GM23338 (cell line): Measurements from ENCODE around the gene KAT6B. TPM values are rescaled to one million over a fixed set of nuclear protein-coding genes. Genes with fewer than 3 reads are reported as not detected.

Experiments
- ATAC-seq: fragments of 200-7000 bp; cut with Tn5 transposase; 3 replicates; pipeline ENCODE4 v1.9.1; 2020
- DNase-seq: peaks from one replicate; pipeline ENCODE4 v3.0.0-alpha.2; 2015; ENCODE audit warnings: low spot score
- H2AFZ ChIP-seq: fragments of 200-600 bp; sonication (generic); 2 replicates; pipeline ENCODE4 v1.8.0; 2016; ENCODE audit warnings: antibody characterized with exemption, mild to moderate bottlenecking, moderate library complexity
- H3F3A ChIP-seq: fragments of 200-600 bp; sonication (generic); replicated peaks from 2 replicates; pipeline ENCODE4 v1.8.0; 2017; ENCODE audit warnings: antibody characterized with exemption, mixed run types, low read depth
- H3K27ac ChIP-seq: fragments of 200-600 bp; sonication (generic); 2 replicates; pipeline ENCODE4 v1.6.1; 2016; ENCODE audit warnings: low read depth
- H3K27me3 ChIP-seq: fragments of 200-600 bp; sonication (generic); 2 replicates; pipeline ENCODE4 v1.8.0; 2016; ENCODE audit warnings: mild to moderate bottlenecking, mixed run types, moderate library complexity; ENCODE audit not compliant: insufficient read depth
- H3K36me3 ChIP-seq: fragments of 200-600 bp; sonication (generic); 2 replicates; pipeline ENCODE4 v1.8.0; 2016; ENCODE audit warnings: mild to moderate bottlenecking; ENCODE audit not compliant: insufficient read depth
- H3K4me1 ChIP-seq: fragments of 200-600 bp; sonication (generic); 2 replicates; pipeline ENCODE4 v1.8.0; 2016; ENCODE audit warnings: mild to moderate bottlenecking, moderate library complexity; ENCODE audit not compliant: insufficient read depth
- H3K4me2 ChIP-seq: fragments of 200-600 bp; sonication (generic); 2 replicates; pipeline ENCODE4 v1.7.1; 2017; ENCODE audit warnings: mixed run types
- H3K4me3 ChIP-seq: fragments of 200-600 bp; sonication (generic); 2 replicates; pipeline ENCODE4 v1.6.1; 2016; ENCODE audit warnings: mixed run types
- H3K79me2 ChIP-seq: fragments of 200-600 bp; sonication (generic); replicated peaks from 2 replicates; pipeline ENCODE4 v1.8.0; 2017; ENCODE audit warnings: mild to moderate bottlenecking; ENCODE audit not compliant: insufficient read depth
- H3K9me2 ChIP-seq: fragments of 200-600 bp; sonication (generic); 2 replicates; pipeline ENCODE4 v1.8.0; 2017; ENCODE audit not compliant: insufficient read depth
- H4K20me1 ChIP-seq: fragments of 200-600 bp; sonication (generic); replicated peaks from 2 replicates; pipeline ENCODE4 v1.8.0; 2017; ENCODE audit warnings: mild to moderate bottlenecking; ENCODE audit not compliant: insufficient read depth
- H3K27ac Mint-ChIP-seq: 2 replicates; pipeline ENCODE4 v1.8.0; 2020; ENCODE audit warnings: inconsistent platforms, mild to moderate bottlenecking, moderate library complexity, mixed read lengths
- H3K27me3 Mint-ChIP-seq: 3 replicates; pipeline ENCODE4 v1.8.0; 2022; ENCODE audit warnings: low read depth, mild to moderate bottlenecking, moderate library complexity, mixed read lengths, inconsistent platforms; ENCODE audit not compliant: insufficient read depth, poor library complexity
- H3K36me3 Mint-ChIP-seq: 3 replicates; pipeline ENCODE4 v1.8.0; 2021; ENCODE audit warnings: low read depth, mild to moderate bottlenecking, inconsistent platforms, moderate library complexity, mixed read lengths
- H3K4me1 Mint-ChIP-seq: 3 replicates; pipeline ENCODE4 v1.8.0; 2020; ENCODE audit warnings: mild to moderate bottlenecking, inconsistent platforms, mixed read lengths
- H3K4me3 Mint-ChIP-seq: 3 replicates; pipeline ENCODE4 v1.8.0; 2021; ENCODE audit warnings: moderate library complexity, mild to moderate bottlenecking, inconsistent platforms, mixed read lengths
- H3K9me3 Mint-ChIP-seq: 3 replicates; pipeline ENCODE4 v1.8.0; 2020; ENCODE audit warnings: moderate library complexity, mild to moderate bottlenecking, inconsistent platforms, mixed read lengths
- CREB1 ChIP-seq: fragments of 250-450 bp; sonication (Bioruptor Pico); IDR thresholded peaks from 2 replicates; pipeline ENCODE4 v1.5.0; 2020; ENCODE audit warnings: low read depth, mild to moderate bottlenecking, moderate library complexity
- ETS1 ChIP-seq: IDR thresholded peaks from 2 replicates; pipeline ENCODE4 v1.6.1; 2016; ENCODE audit warnings: antibody characterized with exemption
- EZH2 ChIP-seq: fragments of 200-600 bp; sonication (generic); IDR thresholded peaks from one replicate; pipeline ENCODE4 v1.8.0; 2017; ENCODE audit warnings: antibody characterized with exemption, mild to moderate bottlenecking, low read depth; ENCODE audit not compliant: unreplicated experiment
- EZH2phosphoT487 ChIP-seq: fragments of 200-600 bp; sonication (generic); IDR thresholded peaks from one replicate; pipeline ENCODE4 v1.8.1; 2018; ENCODE audit warnings: antibody characterized with exemption; ENCODE audit not compliant: unreplicated experiment
- JUNB ChIP-seq: IDR thresholded peaks from one replicate; pipeline ENCODE4 v1.6.1; 2016; ENCODE audit warnings: antibody characterized with exemption; ENCODE audit not compliant: unreplicated experiment
- NANOG ChIP-seq: IDR thresholded peaks from 2 replicates; pipeline ENCODE4 v1.6.1; 2016; ENCODE audit warnings: antibody characterized with exemption, borderline replicate concordance
- POLR2AphosphoS5 ChIP-seq: IDR thresholded peaks from 2 replicates; pipeline ENCODE4 v1.6.1; 2016; ENCODE audit warnings: antibody characterized with exemption, low read depth
- STAT1 ChIP-seq: IDR thresholded peaks from one replicate; pipeline ENCODE4 v1.6.1; 2016; ENCODE audit warnings: antibody characterized with exemption; ENCODE audit not compliant: unreplicated experiment
- ZNF114 ChIP-seq: fragments of 250-450 bp; sonication (Bioruptor Pico); IDR thresholded peaks from 2 replicates; pipeline ENCODE4 v1.5.0; 2020; ENCODE audit warnings: mild to moderate bottlenecking, moderate library complexity
- ZNF331 ChIP-seq: fragments of 250-450 bp; sonication (Bioruptor Pico); IDR thresholded peaks from 2 replicates; pipeline ENCODE4 v1.5.0; 2020; ENCODE audit warnings: low read depth, mild to moderate bottlenecking, moderate library complexity
- polyA plus RNA-seq: library from polyadenylated mRNA; unstranded; fragments of >200 nt; fragmentation: Nextera tagmentation; extraction: Ambion mirVana; gene quantifications from 2 replicates; pipeline ENCODE4 v1.2.1, GENCODE V29; 2016
- total RNA-seq: library from RNA; depleted of rRNA; stranded (reverse); fragments of >200 nt; shearing (Covaris generic); gene quantifications from 2 replicates; pipeline ENCODE4 v1.2.3, GENCODE V29; 2014
- TF ChIP-seq, protein P1 (sequence below): IDR thresholded peaks from one replicate; pipeline ENCODE4 v1.6.1; 2018; ENCODE audit warnings: antibody characterized with exemption; ENCODE audit not compliant: unreplicated experiment
- TF ChIP-seq, protein P2 (sequence below), 2 experiments: fragments of 200-600 bp in 1 of 2; sonication (generic) in 1 of 2; conservative IDR thresholded peaks; 2 replicates each; pipeline versions ENCODE4 v1.5.1 to v1.6.1; 2016 to 2017; ENCODE audit warnings: antibody characterized with exemption in 2 of 2, low read depth in 2 of 2, mild to moderate bottlenecking in 2 of 2, moderate library complexity in 1 of 2
- TF ChIP-seq, protein P3 (sequence below): fragments of 250-450 bp; sonication (Bioruptor Pico); IDR thresholded peaks from 2 replicates; pipeline ENCODE4 v1.5.0; 2020; ENCODE audit warnings: mild to moderate bottlenecking, moderate library complexity

KAT6B gene
- total and polyA plus RNA-seq, 2 experiments from 2014 or later, result 21.3 to 31.4 TPM

- H3K4me2 ChIP-seq, result no peak overlapping the region
- H3K4me1 Mint-ChIP-seq, result no peaks in the 10 kb centered on the region
- no peak for ATAC-seq
Observed at GRCh38 chr10:74981831-74982633, 155.6 kb downstream of the KAT6B start.

More at GRCh38 chr10:74981831-74982633, 155.6 kb downstream of the KAT6B start:
- Mint-ChIP-seq H3K4me3 (no peak overlapping the region), H3K27ac (no peak overlapping the region), H3K36me3 (no peaks in the 10 kb centered on the region; the same call in 2 of the 3 replicates), H3K27me3 (no peaks in the 10 kb centered on the region), H3K9me3 (no peaks in the 10 kb centered on the region)
- TF ChIP-seq ETS1, result no peak
- TF ChIP-seq EZH2phosphoT487, result no peak
- no peak for TF ChIP-seq JUNB
- TF ChIP-seq, protein P1, sequence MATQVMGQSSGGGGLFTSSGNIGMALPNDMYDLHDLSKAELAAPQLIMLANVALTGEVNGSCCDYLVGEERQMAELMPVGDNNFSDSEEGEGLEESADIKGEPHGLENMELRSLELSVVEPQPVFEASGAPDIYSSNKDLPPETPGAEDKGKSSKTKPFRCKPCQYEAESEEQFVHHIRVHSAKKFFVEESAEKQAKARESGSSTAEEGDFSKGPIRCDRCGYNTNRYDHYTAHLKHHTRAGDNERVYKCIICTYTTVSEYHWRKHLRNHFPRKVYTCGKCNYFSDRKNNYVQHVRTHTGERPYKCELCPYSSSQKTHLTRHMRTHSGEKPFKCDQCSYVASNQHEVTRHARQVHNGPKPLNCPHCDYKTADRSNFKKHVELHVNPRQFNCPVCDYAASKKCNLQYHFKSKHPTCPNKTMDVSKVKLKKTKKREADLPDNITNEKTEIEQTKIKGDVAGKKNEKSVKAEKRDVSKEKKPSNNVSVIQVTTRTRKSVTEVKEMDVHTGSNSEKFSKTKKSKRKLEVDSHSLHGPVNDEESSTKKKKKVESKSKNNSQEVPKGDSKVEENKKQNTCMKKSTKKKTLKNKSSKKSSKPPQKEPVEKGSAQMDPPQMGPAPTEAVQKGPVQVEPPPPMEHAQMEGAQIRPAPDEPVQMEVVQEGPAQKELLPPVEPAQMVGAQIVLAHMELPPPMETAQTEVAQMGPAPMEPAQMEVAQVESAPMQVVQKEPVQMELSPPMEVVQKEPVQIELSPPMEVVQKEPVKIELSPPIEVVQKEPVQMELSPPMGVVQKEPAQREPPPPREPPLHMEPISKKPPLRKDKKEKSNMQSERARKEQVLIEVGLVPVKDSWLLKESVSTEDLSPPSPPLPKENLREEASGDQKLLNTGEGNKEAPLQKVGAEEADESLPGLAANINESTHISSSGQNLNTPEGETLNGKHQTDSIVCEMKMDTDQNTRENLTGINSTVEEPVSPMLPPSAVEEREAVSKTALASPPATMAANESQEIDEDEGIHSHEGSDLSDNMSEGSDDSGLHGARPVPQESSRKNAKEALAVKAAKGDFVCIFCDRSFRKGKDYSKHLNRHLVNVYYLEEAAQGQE, result no peak
- TF ChIP-seq CREB1 (CRISPR knock-in tag), result no peak
- TF ChIP-seq NANOG, result no peak
- TF ChIP-seq ZNF114 (CRISPR knock-in tag), result no peak
- TF ChIP-seq, protein P2, sequence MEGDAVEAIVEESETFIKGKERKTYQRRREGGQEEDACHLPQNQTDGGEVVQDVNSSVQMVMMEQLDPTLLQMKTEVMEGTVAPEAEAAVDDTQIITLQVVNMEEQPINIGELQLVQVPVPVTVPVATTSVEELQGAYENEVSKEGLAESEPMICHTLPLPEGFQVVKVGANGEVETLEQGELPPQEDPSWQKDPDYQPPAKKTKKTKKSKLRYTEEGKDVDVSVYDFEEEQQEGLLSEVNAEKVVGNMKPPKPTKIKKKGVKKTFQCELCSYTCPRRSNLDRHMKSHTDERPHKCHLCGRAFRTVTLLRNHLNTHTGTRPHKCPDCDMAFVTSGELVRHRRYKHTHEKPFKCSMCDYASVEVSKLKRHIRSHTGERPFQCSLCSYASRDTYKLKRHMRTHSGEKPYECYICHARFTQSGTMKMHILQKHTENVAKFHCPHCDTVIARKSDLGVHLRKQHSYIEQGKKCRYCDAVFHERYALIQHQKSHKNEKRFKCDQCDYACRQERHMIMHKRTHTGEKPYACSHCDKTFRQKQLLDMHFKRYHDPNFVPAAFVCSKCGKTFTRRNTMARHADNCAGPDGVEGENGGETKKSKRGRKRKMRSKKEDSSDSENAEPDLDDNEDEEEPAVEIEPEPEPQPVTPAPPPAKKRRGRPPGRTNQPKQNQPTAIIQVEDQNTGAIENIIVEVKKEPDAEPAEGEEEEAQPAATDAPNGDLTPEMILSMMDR (conservative IDR thresholded peaks at IDR 0.05; ENCODE audit: low read depth in 2 of 2), result no peak
- TF ChIP-seq, protein P3, sequence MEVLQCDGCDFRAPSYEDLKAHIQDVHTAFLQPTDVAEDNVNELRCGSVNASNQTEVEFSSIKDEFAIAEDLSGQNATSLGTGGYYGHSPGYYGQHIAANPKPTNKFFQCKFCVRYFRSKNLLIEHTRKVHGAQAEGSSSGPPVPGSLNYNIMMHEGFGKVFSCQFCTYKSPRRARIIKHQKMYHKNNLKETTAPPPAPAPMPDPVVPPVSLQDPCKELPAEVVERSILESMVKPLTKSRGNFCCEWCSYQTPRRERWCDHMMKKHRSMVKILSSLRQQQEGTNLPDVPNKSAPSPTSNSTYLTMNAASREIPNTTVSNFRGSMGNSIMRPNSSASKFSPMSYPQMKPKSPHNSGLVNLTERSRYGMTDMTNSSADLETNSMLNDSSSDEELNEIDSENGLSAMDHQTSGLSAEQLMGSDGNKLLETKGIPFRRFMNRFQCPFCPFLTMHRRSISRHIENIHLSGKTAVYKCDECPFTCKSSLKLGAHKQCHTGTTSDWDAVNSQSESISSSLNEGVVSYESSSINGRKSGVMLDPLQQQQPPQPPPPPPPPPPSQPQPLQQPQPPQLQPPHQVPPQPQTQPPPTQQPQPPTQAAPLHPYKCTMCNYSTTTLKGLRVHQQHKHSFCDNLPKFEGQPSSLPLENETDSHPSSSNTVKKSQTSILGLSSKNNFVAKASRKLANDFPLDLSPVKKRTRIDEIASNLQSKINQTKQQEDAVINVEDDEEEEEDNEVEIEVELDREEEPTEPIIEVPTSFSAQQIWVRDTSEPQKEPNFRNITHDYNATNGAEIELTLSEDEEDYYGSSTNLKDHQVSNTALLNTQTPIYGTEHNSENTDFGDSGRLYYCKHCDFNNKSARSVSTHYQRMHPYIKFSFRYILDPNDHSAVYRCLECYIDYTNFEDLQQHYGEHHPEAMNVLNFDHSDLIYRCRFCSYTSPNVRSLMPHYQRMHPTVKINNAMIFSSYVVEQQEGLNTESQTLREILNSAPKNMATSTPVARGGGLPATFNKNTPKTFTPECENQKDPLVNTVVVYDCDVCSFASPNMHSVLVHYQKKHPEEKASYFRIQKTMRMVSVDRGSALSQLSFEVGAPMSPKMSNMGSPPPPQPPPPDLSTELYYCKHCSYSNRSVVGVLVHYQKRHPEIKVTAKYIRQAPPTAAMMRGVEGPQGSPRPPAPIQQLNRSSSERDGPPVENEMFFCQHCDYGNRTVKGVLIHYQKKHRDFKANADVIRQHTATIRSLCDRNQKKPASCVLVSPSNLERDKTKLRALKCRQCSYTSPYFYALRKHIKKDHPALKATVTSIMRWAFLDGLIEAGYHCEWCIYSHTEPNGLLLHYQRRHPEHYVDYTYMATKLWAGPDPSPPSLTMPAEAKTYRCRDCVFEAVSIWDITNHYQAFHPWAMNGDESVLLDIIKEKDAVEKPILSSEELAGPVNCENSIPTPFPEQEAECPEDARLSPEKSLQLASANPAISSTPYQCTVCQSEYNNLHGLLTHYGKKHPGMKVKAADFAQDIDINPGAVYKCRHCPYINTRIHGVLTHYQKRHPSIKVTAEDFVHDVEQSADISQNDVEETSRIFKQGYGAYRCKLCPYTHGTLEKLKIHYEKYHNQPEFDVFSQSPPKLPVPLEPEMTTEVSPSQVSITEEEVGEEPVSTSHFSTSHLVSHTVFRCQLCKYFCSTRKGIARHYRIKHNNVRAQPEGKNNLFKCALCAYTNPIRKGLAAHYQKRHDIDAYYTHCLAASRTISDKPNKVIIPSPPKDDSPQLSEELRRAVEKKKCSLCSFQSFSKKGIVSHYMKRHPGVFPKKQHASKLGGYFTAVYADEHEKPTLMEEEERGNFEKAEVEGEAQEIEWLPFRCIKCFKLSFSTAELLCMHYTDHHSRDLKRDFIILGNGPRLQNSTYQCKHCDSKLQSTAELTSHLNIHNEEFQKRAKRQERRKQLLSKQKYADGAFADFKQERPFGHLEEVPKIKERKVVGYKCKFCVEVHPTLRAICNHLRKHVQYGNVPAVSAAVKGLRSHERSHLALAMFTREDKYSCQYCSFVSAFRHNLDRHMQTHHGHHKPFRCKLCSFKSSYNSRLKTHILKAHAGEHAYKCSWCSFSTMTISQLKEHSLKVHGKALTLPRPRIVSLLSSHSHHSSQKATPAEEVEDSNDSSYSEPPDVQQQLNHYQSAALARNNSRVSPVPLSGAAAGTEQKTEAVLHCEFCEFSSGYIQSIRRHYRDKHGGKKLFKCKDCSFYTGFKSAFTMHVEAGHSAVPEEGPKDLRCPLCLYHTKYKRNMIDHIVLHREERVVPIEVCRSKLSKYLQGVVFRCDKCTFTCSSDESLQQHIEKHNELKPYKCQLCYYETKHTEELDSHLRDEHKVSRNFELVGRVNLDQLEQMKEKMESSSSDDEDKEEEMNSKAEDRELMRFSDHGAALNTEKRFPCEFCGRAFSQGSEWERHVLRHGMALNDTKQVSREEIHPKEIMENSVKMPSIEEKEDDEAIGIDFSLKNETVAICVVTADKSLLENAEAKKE (CRISPR knock-in tag), result no peak
- no peak for TF ChIP-seq ZNF331 (CRISPR knock-in tag)
- no peak for TF ChIP-seq EZH2
- TF ChIP-seq STAT1, result no peak
- no peak for TF ChIP-seq POLR2AphosphoS5
- H3K79me2 ChIP-seq, result no peaks in the 10 kb centered on the region
- H3K36me3 ChIP-seq, result no peaks in the 10 kb centered on the region
- H3K4me1 ChIP-seq, result no peaks in the 10 kb centered on the region
- no peak overlapping the region for H2AFZ ChIP-seq
- no peaks in the 10 kb centered on the region for H3K9me2 ChIP-seq
- H3K4me3 ChIP-seq, result no peak overlapping the region
- H4K20me1 ChIP-seq, result no peaks in the 10 kb centered on the region
- H3F3A ChIP-seq, result no peaks in the 10 kb centered on the region
- DNase-seq, result no peak
- no peak overlapping the region for H3K27ac ChIP-seq
- no peaks in the 10 kb centered on the region for H3K27me3 ChIP-seq
